C1 segment of cervical spinal cord (tissue), 14 donors: ENCODE measurements around the gene OR13C5.
"Not testable (repeated sequence)": the region's sequence is repeated elsewhere in the genome, so short reads cannot be mapped to it uniquely, and the experiment has no call there.

Source experiments
- DNase-seq, 14 donors: peaks; one replicate each; lab custom pipeline; 2025; lab: John Stamatoyannopoulos, UW

Gene OR13C5, protein sequence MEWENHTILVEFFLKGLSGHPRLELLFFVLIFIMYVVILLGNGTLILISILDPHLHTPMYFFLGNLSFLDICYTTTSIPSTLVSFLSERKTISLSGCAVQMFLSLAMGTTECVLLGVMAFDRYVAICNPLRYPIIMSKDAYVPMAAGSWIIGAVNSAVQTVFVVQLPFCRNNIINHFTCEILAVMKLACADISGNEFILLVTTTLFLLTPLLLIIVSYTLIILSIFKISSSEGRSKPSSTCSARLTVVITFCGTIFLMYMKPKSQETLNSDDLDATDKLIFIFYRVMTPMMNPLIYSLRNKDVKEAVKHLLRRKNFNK

GRCh38 chr9:104599313-104599712, at the start of gene OR13C5:
Gene OR13C5, minus strand, starts transcription at chr9:104599413. Its CDS starts 0 bp downstream, at chr9:104599413.
- DNase-seq = not testable (repeated sequence)

GRCh38 chr9:104635456-104635855, 36.2 kb upstream of the OR13C5 start:
- DNase-seq = no peak

DNA sequence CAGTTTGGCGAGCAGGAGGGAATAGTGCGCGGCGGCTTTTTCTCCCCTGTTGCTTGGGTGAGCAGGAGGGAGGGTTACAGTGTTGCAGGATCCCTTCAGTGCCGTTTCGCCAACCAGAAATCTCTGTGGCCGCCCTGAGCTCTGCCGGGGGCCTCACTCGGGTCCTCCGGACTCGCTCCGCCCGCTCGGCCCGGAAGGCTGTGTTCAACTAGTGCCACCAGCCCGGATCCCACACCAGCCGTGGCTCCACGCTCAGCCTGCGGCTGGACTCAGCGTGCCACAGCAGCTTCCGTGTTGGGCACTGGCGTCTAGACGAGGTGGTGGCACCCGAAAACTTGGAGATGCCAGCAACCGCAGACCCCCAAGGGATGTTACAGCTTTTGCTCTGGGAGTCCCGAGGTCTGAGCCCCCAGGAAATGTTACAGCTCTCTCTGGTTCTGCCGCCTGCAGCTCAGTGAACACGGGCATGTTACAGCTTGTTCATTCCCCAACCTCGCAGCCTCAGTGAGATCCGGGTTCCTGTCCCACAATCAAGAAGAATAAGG, 34.8 kb upstream of the OR13C5 start:
- DNase-seq = no peak

GRCh38 chr9:104625964-104626363, 26.8 kb upstream of the OR13C5 start:
- not testable (repeated sequence) for DNase-seq

DNA sequence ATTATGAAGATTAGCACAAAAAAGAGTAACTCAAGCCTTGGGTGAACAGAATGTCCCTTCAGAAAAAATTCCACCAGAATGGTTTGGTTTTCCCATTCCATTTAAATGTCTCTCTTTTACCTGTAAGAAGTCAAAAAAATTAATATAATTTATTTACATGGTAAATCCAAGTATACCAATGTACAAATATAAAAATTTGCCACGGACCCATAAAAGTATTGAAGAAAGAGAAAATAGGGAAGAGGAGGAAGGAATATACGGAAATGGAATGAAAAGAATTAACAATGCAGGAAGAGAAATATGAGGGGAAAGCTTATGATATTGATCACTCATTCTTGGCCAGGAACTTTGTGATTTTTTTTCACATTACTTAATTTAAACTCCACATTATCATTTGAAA, 18.9 kb upstream of the OR13C5 start, which contains the start of gene OR13C9:
Gene OR13C9, minus strand, starts transcription at position 101 of the 400 bp plus-strand sequence. Its CDS starts 0 bp downstream, at position 101.
- DNase-seq = no peak

- DNase-seq = no peak
Measured at GRCh38 chr9:104617418-104617817, 18.2 kb upstream of the OR13C5 start.

GRCh38 chr9:104611213-104611612, 12.0 kb upstream of the OR13C5 start:
- no peak for DNase-seq

DNA sequence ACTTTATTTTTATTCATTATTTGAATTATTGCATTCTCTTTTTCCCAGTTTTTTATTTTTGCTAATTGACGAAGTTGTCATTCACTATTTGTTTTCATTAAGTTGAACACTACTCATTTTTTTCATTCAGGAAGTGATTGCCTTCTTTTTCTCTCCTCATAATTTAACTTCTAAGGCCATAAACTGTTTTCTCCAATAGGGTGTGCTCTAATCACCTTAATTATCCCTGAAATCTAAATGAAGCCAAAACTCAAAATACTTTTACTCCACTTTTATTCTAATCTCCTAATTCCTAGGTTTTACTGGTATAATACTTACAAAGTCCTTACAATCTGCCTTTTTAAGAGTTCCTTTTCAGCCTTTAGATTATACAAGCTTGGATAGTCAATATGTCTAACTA, 9.1 kb upstream of the OR13C5 start:
- DNase-seq = no peak

DNA sequence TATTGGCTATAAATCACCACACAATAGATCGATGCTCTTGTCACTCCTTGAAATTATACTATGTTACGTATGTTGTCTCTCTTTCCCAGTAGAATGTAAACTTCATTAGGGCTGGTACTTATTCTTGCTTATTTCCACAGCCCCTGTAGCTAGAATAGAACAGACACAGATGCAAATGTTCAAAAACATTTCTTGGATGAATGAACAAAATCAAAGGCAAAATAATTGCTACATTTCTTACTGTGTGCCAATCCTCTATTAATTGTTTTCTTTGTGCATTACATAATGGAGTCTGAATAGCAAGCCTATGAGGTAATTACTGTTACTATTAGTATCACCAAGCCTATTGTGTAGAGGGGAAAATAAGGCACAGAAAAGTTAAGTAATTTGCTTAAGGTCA, 6.9 kb upstream of the OR13C5 start:
- no peak for DNase-seq

DNA sequence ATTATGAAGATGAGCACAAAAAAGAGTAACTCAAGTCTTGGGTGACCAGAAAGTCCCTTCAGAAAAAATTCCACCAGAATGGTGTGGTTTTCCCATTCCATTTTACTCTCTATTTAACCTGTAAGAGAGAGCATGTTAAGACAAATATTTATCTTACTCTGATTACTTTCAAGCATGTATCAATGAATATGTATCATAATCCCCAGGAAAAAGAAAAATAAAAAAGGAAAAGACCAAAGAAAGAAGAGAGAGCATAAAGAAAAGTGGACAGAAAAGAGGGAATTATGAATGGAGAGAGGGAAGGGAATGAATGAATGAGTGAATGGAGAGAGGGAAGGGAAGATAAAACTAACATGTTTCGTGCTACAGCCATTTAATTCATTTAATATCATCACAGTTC, 6.3 kb upstream of the OR13C5 start, which contains the start of gene OR13C2:
Gene OR13C2, minus strand, starts transcription at position 101 of the 400 bp plus-strand sequence. Its CDS starts 0 bp downstream, at position 101.
- not testable (repeated sequence) for DNase-seq

GRCh38 chr9:104604801-104605200, 5.6 kb upstream of the OR13C5 start:
- no peak for DNase-seq

DNA sequence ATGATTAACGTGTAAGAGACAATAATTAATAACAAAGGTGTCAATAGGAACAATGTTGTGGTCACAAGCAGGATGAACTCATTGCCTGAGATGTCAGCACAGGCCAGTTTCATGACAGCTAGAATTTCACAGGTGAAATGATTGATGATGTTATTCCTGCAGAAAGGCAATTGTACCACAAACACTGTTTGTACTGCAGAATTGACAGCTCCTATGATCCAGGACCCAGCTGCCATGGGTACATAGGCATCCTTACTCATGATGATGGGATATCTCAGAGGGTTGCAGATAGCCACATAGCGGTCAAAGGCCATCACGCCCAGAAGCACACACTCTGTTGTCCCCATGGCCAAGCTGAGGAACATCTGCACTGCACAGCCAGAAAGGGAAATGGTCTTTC, 464 bp downstream of the OR13C5 start:
- not testable (repeated sequence) for DNase-seq

GRCh38 chr9:104589626-104590025, 9.6 kb downstream of the OR13C5 start:
- no peak for DNase-seq

- DNase-seq = no peak
Measured at GRCh38 chr9:104586496-104587180, 12.6 kb downstream of the OR13C5 start.

GRCh38 chr9:104580562-104580961, 18.7 kb downstream of the OR13C5 start:
- DNase-seq = no peak

- no peak for DNase-seq
Measured at GRCh38 chr9:104577263-104577662, 21.9 kb downstream of the OR13C5 start.

DNA sequence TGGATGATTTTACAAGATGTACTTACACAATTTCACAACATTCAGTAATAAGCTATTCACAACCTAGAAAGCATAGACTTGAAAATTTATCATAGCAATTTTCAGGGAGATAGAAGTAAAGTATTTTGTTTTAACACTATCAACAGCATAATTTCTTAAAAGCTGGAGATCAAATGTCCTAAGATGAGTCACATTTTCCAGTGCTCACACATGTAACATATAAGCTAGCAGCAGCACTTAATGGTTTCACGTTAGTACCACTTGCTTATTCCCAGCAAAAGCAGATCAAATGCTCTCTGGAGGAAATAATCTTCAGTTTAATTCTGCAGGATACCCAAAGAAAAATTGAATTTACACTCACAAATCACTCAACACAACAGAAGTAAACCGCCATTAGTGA, 23.8 kb downstream of the OR13C5 start:
- DNase-seq = no peak

DNA sequence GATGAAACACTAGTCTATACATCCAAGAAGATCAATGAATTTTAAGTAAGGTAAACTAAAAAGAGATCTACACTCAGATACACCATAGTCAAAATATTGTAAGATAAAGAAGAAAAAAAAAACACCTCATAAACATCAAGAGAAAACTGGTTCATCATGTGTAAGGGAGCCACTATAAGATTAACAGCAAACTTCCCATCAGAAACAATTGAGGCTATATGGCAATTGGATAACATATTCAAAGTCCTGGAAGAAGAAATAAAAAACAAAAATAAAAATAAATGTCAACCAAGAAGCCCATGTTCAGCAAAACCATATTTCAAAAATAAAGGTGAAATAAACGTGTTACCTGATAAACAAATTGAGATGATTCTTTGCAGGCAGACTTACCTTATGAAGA, 26.6 kb downstream of the OR13C5 start:
- DNase-seq = no peak

GRCh38 chr9:104568868-104569267, 30.3 kb downstream of the OR13C5 start, which contains the start of gene OR13C8:
Gene OR13C8, plus strand, starts transcription at chr9:104569168. Its CDS starts 0 bp downstream, at chr9:104569168.
- DNase-seq = no peak

GRCh38 chr9:104564358-104564757, 34.9 kb downstream of the OR13C5 start:
- DNase-seq = no peak

- no peak for DNase-seq
Measured at GRCh38 chr9:104556830-104557634, 42.2 kb downstream of the OR13C5 start.

DNA sequence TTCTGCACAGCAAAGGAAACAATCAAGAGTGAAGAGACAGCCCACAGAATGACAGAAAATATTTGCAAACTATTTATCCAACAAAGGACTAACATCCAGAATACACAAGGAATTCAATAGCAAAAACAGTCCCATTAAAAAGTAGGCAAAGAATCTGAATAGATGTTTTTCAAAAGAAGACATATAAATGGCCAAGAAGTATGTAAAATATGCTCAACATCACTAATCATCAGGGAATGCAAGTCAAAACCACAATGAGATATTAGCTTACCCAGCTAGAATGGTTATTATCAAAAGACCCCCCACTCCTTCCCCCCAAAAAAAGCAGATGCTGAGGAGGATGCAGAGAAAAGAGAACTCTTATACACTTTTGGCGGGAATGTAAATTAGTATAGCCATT, 43.7 kb downstream of the OR13C5 start:
- DNase-seq = no peak
